K562 (cell line): ENCODE data around the gene KIF23. TPM values are rescaled to one million over a fixed set of nuclear protein-coding genes. Genes with fewer than 3 reads are reported as not detected.

Experiments used
- BHLHE40 ChIP-seq: IDR thresholded peaks from 2 replicates; pipeline ENCODE4 v1.6.1; 2011; ENCODE audit warnings: low read length, improper control_type of control experiment
- ESRRA ChIP-seq: fragments of 450-650 bp; IDR thresholded peaks from 2 replicates; pipeline ENCODE4 v1.6.1; 2014; ENCODE audit warnings: low read depth, mild to moderate bottlenecking, moderate library complexity, borderline replicate concordance
- JUNB ChIP-seq: fragments of 450-650 bp; formaldehyde crosslinking; conservative IDR thresholded peaks from 2 replicates; pipeline ENCODE4 v1.4.0; 2020; ENCODE audit warnings: mild to moderate bottlenecking
- JUND ChIP-seq, 2 experiments: IDR thresholded peaks; 2 replicates in 1 of 2; 3 replicates in 1 of 2; pipeline ENCODE4 v1.6.1; 2011; ENCODE audit warnings: borderline replicate concordance in 2 of 2, low read depth in 2 of 2, low read length in 2 of 2, improper control_type of control experiment in 1 of 2, missing biosample characterization in 1 of 2, missing genetic modification characterization in 1 of 2, missing genetic modification reagents in 1 of 2
- L3MBTL2 ChIP-seq: fragments of 450-650 bp; IDR thresholded peaks from 2 replicates; pipeline ENCODE4 v1.6.1; 2016; ENCODE audit warnings: mild to moderate bottlenecking, moderate library complexity
- MNT ChIP-seq, 2 experiments: fragments of 450-650 bp; conservative IDR thresholded peaks; 2 replicates each; pipeline ENCODE4 v1.6.1; 2017; ENCODE audit warnings: mild to moderate bottlenecking in 2 of 2, moderate library complexity in 2 of 2
- RAD21 ChIP-seq, 2 experiments: fragments of 250-450 bp in 1 of 2; fragments of 450-650 bp in 1 of 2; sonication (Bioruptor Pico) in 1 of 2; formaldehyde crosslinking in 1 of 2; IDR thresholded peaks in 1 of 2; conservative IDR thresholded peaks in 1 of 2; 2 replicates each; pipeline versions ENCODE4 v1.4.0 to v1.8.0; 2020 to 2022; ENCODE audit warnings: mild to moderate bottlenecking in 2 of 2, moderate library complexity in 1 of 2
- STAG1 ChIP-seq: sonication (generic); formaldehyde crosslinking; IDR thresholded peaks from 2 replicates; pipeline ENCODE4 v1.5.0; 2020; ENCODE audit warnings: missing genetic modification reagents, borderline replicate concordance
- USF1 ChIP-seq: sonication (generic); formaldehyde crosslinking; IDR thresholded peaks from 2 replicates; pipeline ENCODE4 v1.9.0; 2022; ENCODE audit warnings: mild to moderate bottlenecking, missing genetic modification reagents
- ZBTB7A ChIP-seq: IDR thresholded peaks from 2 replicates; pipeline ENCODE4 v1.6.1; 2011; ENCODE audit warnings: low read depth, mild to moderate bottlenecking, low read length, moderate library complexity, borderline replicate concordance; ENCODE audit not compliant: control insufficient read depth
- ZNF384 ChIP-seq: IDR thresholded peaks from 2 replicates; pipeline ENCODE4 v1.6.1; 2012; ENCODE audit warnings: low read depth, low read length, improper control_type of control experiment
- polyA plus RNA-seq, 8 experiments: library from polyadenylated mRNA; depleted of rRNA in 4 of 8; stranded (reverse) in 5 of 8; unstranded in 3 of 8; fragments of >200 nt; fragmentation: Nextera tagmentation in 2 of 8; fragmentation: Illumina TruSeq in 1 of 8; extraction: Ambion mirVana in 2 of 8; extraction: Trizol in 1 of 8; gene quantifications; 2 replicates each; pipeline versions ENCODE4 v1.2.1 to v1.2.3, GENCODE V29; 2011 to 2014; ENCODE audit warnings: inconsistent platforms in 1 of 8, missing spikeins in 1 of 8
- total RNA-seq, 7 experiments: library from RNA; depleted of rRNA in 6 of 7; stranded (reverse); fragments of >200 nt in 6 of 7; fragmentation: Illumina TruSeq in 2 of 7; extraction: Trizol in 2 of 7; gene quantifications; 2 replicates each; pipeline versions ENCODE4 v1.2.1 to v1.2.3, GENCODE V29; 2011 to 2021; ENCODE audit warnings: low replicate concordance in 1 of 7
- TF ChIP-seq, protein P1 (sequence below): sonication (generic); formaldehyde crosslinking; IDR thresholded peaks from 2 replicates; pipeline ENCODE4 v1.5.0; 2020; ENCODE audit warnings: missing genetic modification reagents
- TF ChIP-seq, protein P2 (sequence below), 2 experiments: fragments of 450-650 bp; formaldehyde crosslinking in 1 of 2; IDR thresholded peaks; 2 replicates each; pipeline versions ENCODE4 v1.4.0 to v1.6.1; 2014 to 2020; ENCODE audit warnings: mild to moderate bottlenecking in 2 of 2, borderline replicate concordance in 1 of 2, low read depth in 1 of 2

Gene KIF23
- total and polyA plus RNA-seq, 9 of the 15 experiments (the other 6 are each of a cell fraction or from before 2014, with no cell fraction given) = 29.4 to 58.2 (median 41.9) TPM

- TF ChIP-seq MNT (conservative IDR thresholded peaks at IDR 0.05) = peak; percentile 51 to 53
- TF ChIP-seq USF1 (CRISPR knock-in tag) = peak; percentile 76
- peak; percentile 47; the same call in 1 of the 2 replicates for TF ChIP-seq STAG1
- no peak for TF ChIP-seq JUNB (CRISPR knock-in tag)
- peak; percentile 77 to 86 for TF ChIP-seq RAD21 (CRISPR knock-in tag; conservative IDR thresholded peaks at IDR 0.05 in 1 of 2, IDR thresholded peaks at IDR 0.05 in 1 of 2)
- peak; percentile 90 for TF ChIP-seq BHLHE40
- no peak for TF ChIP-seq ZBTB7A
- TF ChIP-seq JUND (IDR thresholded peaks at IDR 0.05; ENCODE audit: borderline replicate concordance, low read depth, low read length) = peak; percentile 37; the same call in 1 of the 2 replicates
- TF ChIP-seq JUND (tag; IDR thresholded peaks at IDR 0.05; ENCODE audit: borderline replicate concordance, low read depth, low read length) = no peak
- peak; percentile 44; the same call in 1 of the 2 replicates for TF ChIP-seq ESRRA
- TF ChIP-seq ZNF384 = peak; percentile 29; the same call in 1 of the 2 replicates
- TF ChIP-seq, protein P1, sequence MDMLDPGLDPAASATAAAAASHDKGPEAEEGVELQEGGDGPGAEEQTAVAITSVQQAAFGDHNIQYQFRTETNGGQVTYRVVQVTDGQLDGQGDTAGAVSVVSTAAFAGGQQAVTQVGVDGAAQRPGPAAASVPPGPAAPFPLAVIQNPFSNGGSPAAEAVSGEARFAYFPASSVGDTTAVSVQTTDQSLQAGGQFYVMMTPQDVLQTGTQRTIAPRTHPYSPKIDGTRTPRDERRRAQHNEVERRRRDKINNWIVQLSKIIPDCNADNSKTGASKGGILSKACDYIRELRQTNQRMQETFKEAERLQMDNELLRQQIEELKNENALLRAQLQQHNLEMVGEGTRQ = peak; percentile 74
- TF ChIP-seq, protein P2, sequence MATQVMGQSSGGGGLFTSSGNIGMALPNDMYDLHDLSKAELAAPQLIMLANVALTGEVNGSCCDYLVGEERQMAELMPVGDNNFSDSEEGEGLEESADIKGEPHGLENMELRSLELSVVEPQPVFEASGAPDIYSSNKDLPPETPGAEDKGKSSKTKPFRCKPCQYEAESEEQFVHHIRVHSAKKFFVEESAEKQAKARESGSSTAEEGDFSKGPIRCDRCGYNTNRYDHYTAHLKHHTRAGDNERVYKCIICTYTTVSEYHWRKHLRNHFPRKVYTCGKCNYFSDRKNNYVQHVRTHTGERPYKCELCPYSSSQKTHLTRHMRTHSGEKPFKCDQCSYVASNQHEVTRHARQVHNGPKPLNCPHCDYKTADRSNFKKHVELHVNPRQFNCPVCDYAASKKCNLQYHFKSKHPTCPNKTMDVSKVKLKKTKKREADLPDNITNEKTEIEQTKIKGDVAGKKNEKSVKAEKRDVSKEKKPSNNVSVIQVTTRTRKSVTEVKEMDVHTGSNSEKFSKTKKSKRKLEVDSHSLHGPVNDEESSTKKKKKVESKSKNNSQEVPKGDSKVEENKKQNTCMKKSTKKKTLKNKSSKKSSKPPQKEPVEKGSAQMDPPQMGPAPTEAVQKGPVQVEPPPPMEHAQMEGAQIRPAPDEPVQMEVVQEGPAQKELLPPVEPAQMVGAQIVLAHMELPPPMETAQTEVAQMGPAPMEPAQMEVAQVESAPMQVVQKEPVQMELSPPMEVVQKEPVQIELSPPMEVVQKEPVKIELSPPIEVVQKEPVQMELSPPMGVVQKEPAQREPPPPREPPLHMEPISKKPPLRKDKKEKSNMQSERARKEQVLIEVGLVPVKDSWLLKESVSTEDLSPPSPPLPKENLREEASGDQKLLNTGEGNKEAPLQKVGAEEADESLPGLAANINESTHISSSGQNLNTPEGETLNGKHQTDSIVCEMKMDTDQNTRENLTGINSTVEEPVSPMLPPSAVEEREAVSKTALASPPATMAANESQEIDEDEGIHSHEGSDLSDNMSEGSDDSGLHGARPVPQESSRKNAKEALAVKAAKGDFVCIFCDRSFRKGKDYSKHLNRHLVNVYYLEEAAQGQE (IDR thresholded peaks at IDR 0.05; ENCODE audit: borderline replicate concordance) = peak; percentile 73
- TF ChIP-seq, protein P2 (CRISPR knock-in tag; IDR thresholded peaks at IDR 0.05; ENCODE audit: low read depth) = 0 out of 2 replicates have a peak, but pooled peaks have one; percentile 29
- peak; percentile 63 for TF ChIP-seq L3MBTL2
Measured at GRCh38 chr15:69394556-69395282, 19.4 kb upstream of the KIF23 start (continued).
